OCI-LY3 (cell line): ENCODE measurements around the gene ADRB1.

Experiments used
- CTCF ChIP-seq: fragments of 200-600, 300-600 bp; sonication (generic); IDR thresholded peaks from 2 replicates; pipeline ENCODE4 v1.5.1; 2014; ENCODE audit warnings: antibody characterized with exemption, low read length, low read depth
- EZH2phosphoT487 ChIP-seq: fragments of 200-600 bp; shearing (Covaris generic); IDR thresholded peaks from 2 replicates; pipeline ENCODE4 v1.6.1; 2018; ENCODE audit warnings: antibody characterized with exemption, mixed run types, low read depth

- TF ChIP-seq CTCF (no peak), EZH2phosphoT487 (no peak)
Measured at GRCh38 chr10:114058297-114058696, 14.6 kb downstream of the ADRB1 start.
